Panc1 (cell line): Measurements from ENCODE around the gene MRPS7. TPM values are rescaled to one million over a fixed set of nuclear protein-coding genes. Genes with fewer than 3 reads are reported as not detected.

Experiments used
- ATAC-seq: fragments of 200-7000 bp; cut with Tn5 transposase; 2 replicates; pipeline ENCODE4 v1.9.1; 2020; ENCODE audit warnings: mild to moderate bottlenecking, moderate library complexity
- BruUV-seq: library from RNA; stranded (reverse); fragments of 400-500 nt; replicated peaks from 2 replicates; lab custom pipeline; 2021; lab: Mats Ljungman, UMichigan
- CTCF ChIA-PET: fragments of 300-600 bp; sonication (Branson Sonifier 250); formaldehyde crosslinking; loops from one replicate; lab custom pipeline; 2022; ENCODE audit warnings: antibody characterized with exemption; lab: Charles Lee
- POLR2A ChIA-PET: fragments of 300-600 bp; sonication (Branson Sonifier 250); formaldehyde crosslinking; loops from one replicate; lab custom pipeline; 2022; ENCODE audit warnings: antibody characterized with exemption; lab: Charles Lee
- DNase-seq: peaks from one replicate; pipeline ENCODE4 v3.0.0-alpha.2; 2010; ENCODE audit warnings: low read depth, low spot score
- H3K27ac ChIP-seq: 2 replicates; pipeline ENCODE4 v1.5.1; 2011; ENCODE audit warnings: mild to moderate bottlenecking, low read length, inconsistent platforms
- H3K27me3 ChIP-seq: fragments of 200-500 bp; sonication (Bioruptor generic); 2 replicates; pipeline ENCODE4 v1.6.0; 2014; ENCODE audit warnings: low read length, inconsistent platforms; ENCODE audit not compliant: control insufficient read depth, insufficient read depth
- H3K36me3 ChIP-seq: fragments of 200-500 bp; sonication (Bioruptor generic); 2 replicates; pipeline ENCODE4 v1.5.1; 2014; ENCODE audit warnings: inconsistent platforms, mild to moderate bottlenecking, low read length, moderate library complexity; ENCODE audit not compliant: control insufficient read depth, insufficient read depth
- H3K4me1 ChIP-seq: 2 replicates; pipeline ENCODE4 v1.5.1; 2011; ENCODE audit warnings: inconsistent platforms, mild to moderate bottlenecking, low read length, moderate library complexity; ENCODE audit not compliant: control insufficient read depth, insufficient read depth
- H3K4me3 ChIP-seq, 2 experiments: 2 replicates each; pipeline ENCODE4 v1.5.1; 2011 to 2012; ENCODE audit warnings: low read depth in 2 of 2, low read length in 2 of 2, mild to moderate bottlenecking in 2 of 2, inconsistent platforms in 1 of 2, moderate library complexity in 1 of 2
- H3K9me3 ChIP-seq: fragments of 200-500 bp; sonication (Bioruptor generic); 2 replicates; pipeline ENCODE4 v1.5.1; 2014; ENCODE audit warnings: low read depth, mild to moderate bottlenecking, inconsistent platforms, low read length, moderate library complexity; ENCODE audit not compliant: control insufficient read depth, insufficient read depth
- POLR2AphosphoS5 ChIP-seq: IDR thresholded peaks from 2 replicates; pipeline ENCODE4 v1.6.1; 2012; ENCODE audit warnings: mild to moderate bottlenecking, low read depth, low read length, moderate library complexity
- SIN3A ChIP-seq: IDR thresholded peaks from 2 replicates; pipeline ENCODE4 v1.6.1; 2012; ENCODE audit warnings: low read depth, mild to moderate bottlenecking, low read length, moderate library complexity, borderline replicate concordance; ENCODE audit not compliant: insufficient read depth
- TCF7L2 ChIP-seq: IDR thresholded peaks from 2 replicates; pipeline ENCODE4 v1.6.1; 2011; ENCODE audit warnings: mild to moderate bottlenecking, low read depth, low read length, inconsistent platforms
- in situ Hi-C: cut with HindIII; loops from 2 replicates; pipeline ENCODE4 v1.10.0; 2016; ENCODE audit warnings: low sequenced_read_pairs, low pct_unique_long_range_greater_than_20kb
- intact Hi-C: fragments of 100-400 bp; cut with micrococcal nuclease; formaldehyde crosslinking; loops from one replicate; pipeline ENCODE4 v1.10.0; 2022; ENCODE audit not compliant: unreplicated experiment
- total RNA-seq: library from RNA; stranded (reverse); gene quantifications from one replicate; pipeline ENCODE4 v1.2.1, GENCODE V29; 2021; ENCODE audit not compliant: unreplicated experiment
- TF ChIP-seq, protein P1 (sequence below), 2 experiments: IDR thresholded peaks; 2 replicates each; pipeline ENCODE4 v1.6.1; 2011 to 2012; ENCODE audit warnings: low read depth in 2 of 2, control low read depth in 1 of 2, low read length in 1 of 2, mild to moderate bottlenecking in 1 of 2, moderate library complexity in 1 of 2; ENCODE audit not compliant: insufficient read depth in 1 of 2
- TF ChIP-seq, protein P2 (sequence below): fragments of 450-650 bp; IDR thresholded peaks from 2 replicates; pipeline ENCODE4 v1.5.1; 2017; ENCODE audit warnings: mild to moderate bottlenecking

MRPS7 gene
- total RNA-seq, 1 experiment from 2014 or later = 85.0 TPM

DNA sequence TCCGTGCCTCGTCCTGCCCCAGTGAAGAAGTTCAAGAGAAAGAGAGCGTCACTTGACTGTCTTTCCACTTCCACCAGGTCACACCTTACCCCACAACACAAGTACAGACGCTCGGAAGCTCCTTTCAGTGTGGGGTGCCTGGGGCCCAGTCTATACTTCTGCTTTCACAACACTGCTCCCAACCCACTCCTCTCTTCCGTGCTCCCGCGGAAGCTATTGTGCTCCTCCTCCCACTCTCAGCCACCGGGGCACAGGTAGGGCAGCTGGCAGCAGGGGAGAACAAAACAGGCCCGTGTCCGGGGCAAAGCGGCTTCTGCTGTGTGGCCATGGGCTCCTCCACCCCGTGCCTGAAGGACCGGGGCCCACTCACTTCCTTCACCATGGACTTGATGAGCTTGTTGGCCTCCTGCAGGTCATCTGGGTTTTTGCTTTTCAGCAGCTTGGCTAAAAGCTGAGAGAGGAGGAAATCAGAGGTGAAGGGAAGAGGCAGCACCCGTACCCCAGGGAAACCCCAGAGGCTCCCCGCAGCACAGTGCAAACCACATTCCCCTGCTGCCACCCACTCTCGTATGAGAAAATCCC, 19.1 kb upstream of the MRPS7 start:
- no peaks in the 10 kb centered on the region for H3K27me3 ChIP-seq
- peaks cover 8% of the 10 kb centered on the region for H3K36me3 ChIP-seq
- ATAC-seq (no peak), DNase-seq (no peak)
- in situ Hi-C loops = no loop called here
- H3K27ac ChIP-seq = no peak overlapping the region
- TF ChIP-seq POLR2AphosphoS5 (no peak), TCF7L2 (no peak), SIN3A (no peak)
- TF ChIP-seq, protein P1, sequence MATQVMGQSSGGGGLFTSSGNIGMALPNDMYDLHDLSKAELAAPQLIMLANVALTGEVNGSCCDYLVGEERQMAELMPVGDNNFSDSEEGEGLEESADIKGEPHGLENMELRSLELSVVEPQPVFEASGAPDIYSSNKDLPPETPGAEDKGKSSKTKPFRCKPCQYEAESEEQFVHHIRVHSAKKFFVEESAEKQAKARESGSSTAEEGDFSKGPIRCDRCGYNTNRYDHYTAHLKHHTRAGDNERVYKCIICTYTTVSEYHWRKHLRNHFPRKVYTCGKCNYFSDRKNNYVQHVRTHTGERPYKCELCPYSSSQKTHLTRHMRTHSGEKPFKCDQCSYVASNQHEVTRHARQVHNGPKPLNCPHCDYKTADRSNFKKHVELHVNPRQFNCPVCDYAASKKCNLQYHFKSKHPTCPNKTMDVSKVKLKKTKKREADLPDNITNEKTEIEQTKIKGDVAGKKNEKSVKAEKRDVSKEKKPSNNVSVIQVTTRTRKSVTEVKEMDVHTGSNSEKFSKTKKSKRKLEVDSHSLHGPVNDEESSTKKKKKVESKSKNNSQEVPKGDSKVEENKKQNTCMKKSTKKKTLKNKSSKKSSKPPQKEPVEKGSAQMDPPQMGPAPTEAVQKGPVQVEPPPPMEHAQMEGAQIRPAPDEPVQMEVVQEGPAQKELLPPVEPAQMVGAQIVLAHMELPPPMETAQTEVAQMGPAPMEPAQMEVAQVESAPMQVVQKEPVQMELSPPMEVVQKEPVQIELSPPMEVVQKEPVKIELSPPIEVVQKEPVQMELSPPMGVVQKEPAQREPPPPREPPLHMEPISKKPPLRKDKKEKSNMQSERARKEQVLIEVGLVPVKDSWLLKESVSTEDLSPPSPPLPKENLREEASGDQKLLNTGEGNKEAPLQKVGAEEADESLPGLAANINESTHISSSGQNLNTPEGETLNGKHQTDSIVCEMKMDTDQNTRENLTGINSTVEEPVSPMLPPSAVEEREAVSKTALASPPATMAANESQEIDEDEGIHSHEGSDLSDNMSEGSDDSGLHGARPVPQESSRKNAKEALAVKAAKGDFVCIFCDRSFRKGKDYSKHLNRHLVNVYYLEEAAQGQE (IDR thresholded peaks at IDR 0.05; ENCODE audit: insufficient read depth in 1 of 2, low read depth in 2 of 2, low read length in 1 of 2) = no peak
- TF ChIP-seq, protein P2, sequence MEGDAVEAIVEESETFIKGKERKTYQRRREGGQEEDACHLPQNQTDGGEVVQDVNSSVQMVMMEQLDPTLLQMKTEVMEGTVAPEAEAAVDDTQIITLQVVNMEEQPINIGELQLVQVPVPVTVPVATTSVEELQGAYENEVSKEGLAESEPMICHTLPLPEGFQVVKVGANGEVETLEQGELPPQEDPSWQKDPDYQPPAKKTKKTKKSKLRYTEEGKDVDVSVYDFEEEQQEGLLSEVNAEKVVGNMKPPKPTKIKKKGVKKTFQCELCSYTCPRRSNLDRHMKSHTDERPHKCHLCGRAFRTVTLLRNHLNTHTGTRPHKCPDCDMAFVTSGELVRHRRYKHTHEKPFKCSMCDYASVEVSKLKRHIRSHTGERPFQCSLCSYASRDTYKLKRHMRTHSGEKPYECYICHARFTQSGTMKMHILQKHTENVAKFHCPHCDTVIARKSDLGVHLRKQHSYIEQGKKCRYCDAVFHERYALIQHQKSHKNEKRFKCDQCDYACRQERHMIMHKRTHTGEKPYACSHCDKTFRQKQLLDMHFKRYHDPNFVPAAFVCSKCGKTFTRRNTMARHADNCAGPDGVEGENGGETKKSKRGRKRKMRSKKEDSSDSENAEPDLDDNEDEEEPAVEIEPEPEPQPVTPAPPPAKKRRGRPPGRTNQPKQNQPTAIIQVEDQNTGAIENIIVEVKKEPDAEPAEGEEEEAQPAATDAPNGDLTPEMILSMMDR = no peak
- ChIA-PET POLR2A (no interaction called here), CTCF (no interaction called here)
- intact Hi-C loops = no loop called here
- H3K4me1 ChIP-seq = 0 out of 2 replicates have a peak, but pooled peaks cover 3% of the 10 kb centered on the region
- H3K9me3 ChIP-seq = no peaks in the 10 kb centered on the region
- no TSS peak for BruUV-seq
- no peak overlapping the region for H3K4me3 ChIP-seq

DNA sequence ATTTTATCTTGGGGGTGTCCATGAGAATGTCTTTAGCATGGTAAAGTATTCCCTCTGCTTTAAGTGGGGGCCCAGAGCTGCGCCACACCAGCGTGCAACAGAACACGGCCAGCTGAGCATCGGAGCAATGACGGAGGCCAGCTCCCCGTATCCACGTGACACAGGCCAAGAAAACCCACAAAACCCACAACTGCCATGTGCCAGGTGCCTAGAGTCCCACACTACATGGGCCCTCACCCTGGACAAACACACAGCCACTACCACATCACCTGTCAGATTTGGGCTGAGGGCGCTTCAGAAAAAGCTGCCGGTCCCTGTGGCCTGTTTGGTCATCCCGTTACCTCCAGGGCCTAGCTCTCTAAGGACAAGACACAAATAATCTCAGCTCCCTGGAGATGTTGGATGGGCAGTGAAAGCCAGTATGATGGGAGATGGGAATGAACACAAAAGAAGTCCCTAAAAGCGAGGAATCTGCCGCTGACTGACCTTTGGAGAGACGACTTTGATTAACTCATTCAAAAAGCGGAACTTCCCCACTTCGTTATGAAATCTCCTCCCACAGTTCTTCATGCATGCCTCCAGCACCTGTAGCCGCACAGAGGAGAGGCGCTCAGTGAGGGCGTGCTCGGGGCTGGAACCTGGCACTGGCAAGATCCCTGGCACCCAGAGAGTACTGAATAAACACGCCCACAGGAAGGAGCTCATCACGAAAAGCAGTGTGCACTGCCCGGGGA, 17.4 kb upstream of the MRPS7 start:
- Histone ChIP-seq H3K27me3 (no peaks in the 10 kb centered on the region), H3K9me3 (no peaks in the 10 kb centered on the region), H3K4me1 (no peaks in the 10 kb centered on the region), H3K36me3 (peaks cover 6% of the 10 kb centered on the region), H3K4me3 (no peak overlapping the region), H3K27ac (no peak overlapping the region)
- TF ChIP-seq, protein P1 (IDR thresholded peaks at IDR 0.05; ENCODE audit: insufficient read depth in 1 of 2, low read depth in 2 of 2, low read length in 1 of 2) = no peak
- TF ChIP-seq POLR2AphosphoS5 (no peak), SIN3A (no peak), TCF7L2 (no peak)
- TF ChIP-seq, protein P2 = no peak
- ATAC-seq = no peak
- POLR2A ChIA-PET = interaction anchor here (0.7 kb wide), 1 partner anchor 113 kb away, joined by 3 read pairs; the partner anchor contains the start of gene NT5C
- CTCF ChIA-PET = no interaction called here
- no peak for DNase-seq
- no TSS peak for BruUV-seq
- intact Hi-C loops (no loop called here), in situ Hi-C loops (no loop called here)
